NCI-H1930 (cell line): Measurements from ENCODE around the gene CRYBG2.
A peak's percentile ranks its signal among the peaks of the same experiment; 100 is the strongest.
"Not testable (repeated sequence)": the region's sequence is repeated elsewhere in the genome, so short reads cannot be mapped to it uniquely, and the experiment has no call there.

Experiments
- DNase-seq, 2 experiments: peaks; one replicate each; lab custom pipeline; 2025; lab: John Stamatoyannopoulos, UW

The CRYBG2 gene

GRCh38 chr1:26349188-26349876 lies 4.6 kb downstream of the CRYBG2 start:
- DNase-seq = no peak

DNA sequence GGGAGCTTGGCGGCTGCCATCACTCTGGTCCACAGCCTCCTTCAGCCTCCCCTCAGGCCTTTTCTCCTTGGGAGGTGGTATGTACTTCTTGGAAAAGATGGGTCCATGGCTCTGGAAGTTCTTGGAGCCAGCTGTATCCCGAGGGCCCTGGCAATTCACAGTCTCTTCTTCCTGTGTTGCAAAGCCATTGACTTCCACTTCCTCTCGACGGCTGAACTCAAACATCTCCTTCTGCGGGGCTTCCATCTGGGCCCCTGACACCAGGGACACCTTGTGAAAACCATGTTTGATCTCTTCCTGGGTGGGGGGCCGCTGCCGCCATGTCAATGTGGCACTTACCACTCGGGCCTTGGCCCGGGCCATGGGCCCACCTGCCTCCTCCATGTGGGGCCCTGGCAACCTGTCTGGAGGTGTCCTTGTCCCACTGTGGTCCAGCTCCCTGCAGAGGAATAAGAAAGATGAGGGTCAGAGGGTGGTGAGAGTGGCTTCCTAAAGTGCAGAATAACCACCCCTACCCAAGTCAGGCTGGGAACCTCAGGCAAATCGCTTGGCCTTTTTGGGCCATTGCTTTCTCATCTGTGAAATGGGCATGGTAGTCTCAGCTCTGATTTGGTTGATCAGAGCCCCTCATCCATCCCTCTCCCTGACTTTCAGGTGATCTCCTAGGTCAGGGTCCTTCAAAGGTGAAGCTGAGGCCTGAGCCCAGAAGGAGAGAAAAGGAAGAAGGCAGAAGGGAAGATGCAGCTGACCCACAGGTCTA lies 7.5 kb downstream of the CRYBG2 start:
- DNase-seq = no peak

GRCh38 chr1:26345718-26346117 lies 8.2 kb downstream of the CRYBG2 start:
- no peak for DNase-seq

GRCh38 chr1:26344147-26344920 lies 9.6 kb downstream of the CRYBG2 start:
- no peak for DNase-seq

- no peak for DNase-seq
Observed at GRCh38 chr1:26340047-26340481, 13.9 kb downstream of the CRYBG2 start.

GRCh38 chr1:26338670-26339069 lies 15.3 kb downstream of the CRYBG2 start:
- no peak for DNase-seq

- no peak for DNase-seq
Observed at GRCh38 chr1:26337625-26338024, 16.3 kb downstream of the CRYBG2 start.

GRCh38 chr1:26337206-26337535 lies 16.8 kb downstream of the CRYBG2 start:
- no peak for DNase-seq

DNA sequence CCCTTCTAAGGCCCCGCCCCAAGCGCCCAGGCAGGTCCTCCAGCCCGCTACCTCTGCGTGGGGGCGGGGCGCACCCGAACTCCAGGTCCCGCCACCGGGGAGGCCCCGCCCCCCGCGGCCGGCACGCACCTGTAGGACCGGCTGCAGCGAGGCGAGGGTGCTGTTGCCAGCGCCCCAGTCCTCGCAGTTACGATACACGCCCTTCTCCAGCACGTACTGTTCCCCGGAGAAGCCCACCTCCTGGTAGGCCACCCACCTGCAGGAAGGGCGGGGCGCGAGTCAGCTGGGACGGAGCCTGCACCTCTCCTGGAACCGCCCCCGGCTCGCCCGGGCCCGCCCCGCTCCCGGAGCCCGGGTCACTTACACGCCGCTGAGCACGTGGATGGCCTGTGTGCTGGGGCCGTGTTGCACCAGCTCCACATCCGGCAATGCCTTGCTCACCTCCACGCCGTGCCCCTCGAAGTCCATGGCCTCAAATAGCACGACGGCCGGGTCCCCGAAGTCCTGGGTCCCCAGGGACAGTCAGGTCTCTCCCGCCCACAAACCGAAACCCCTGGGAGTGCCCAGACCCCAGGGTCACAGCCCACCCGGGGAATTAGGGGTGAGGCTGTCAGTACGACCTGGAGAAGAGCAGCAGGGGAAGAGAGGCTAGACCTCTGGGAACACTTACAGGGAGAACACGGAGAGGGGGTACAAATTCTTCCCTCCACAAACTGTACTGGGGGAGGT lies 17.3 kb downstream of the CRYBG2 start:
- DNase-seq = peak; percentile 60 to 81

GRCh38 chr1:26335774-26336476 lies 18.0 kb downstream of the CRYBG2 start:
- no peak for DNase-seq

- not testable (repeated sequence) for DNase-seq
Observed at GRCh38 chr1:26333312-26333711, 20.6 kb downstream of the CRYBG2 start.

GRCh38 chr1:26330276-26330675 lies 23.7 kb downstream of the CRYBG2 start:
- no peak for DNase-seq

DNA sequence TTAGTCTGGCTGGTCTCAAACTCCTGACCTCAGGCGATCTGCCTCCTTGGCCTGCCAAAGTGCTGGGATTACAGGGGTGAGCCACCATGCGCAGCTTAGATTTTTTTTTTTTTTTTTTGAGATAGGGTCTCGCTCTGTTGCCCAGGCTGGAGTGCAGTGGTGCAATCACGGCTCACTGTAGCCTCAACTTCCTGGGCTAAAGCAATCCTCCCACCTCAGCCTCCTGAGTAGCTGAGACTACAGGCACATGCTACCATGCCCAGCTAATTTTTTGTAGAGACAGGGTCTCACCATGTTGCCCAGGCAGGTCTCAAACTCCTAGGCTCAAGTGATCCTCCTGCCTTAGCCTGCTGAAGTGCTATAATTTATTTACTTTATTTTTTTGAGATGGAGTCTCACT lies 24.6 kb downstream of the CRYBG2 start:
- not testable (repeated sequence) for DNase-seq

DNA sequence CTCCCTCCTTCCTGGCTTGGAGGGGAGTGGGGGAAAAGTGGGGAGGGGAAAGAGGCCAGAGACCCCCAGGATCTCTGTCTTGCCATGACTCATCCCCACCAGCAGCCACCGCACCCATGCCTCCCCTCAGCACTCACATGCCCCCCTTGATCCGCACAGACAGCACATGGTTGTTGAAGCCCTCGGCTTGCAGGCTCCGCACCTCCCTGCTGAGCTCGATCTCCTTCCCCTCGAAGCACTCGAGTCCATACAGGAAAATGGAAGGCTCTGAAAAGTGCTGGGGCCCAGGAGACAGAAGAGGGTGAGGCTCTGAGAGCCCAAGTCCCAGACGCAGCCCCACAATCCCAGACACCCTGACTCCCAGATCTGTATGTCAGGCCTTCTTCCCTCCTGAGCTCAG lies 25.3 kb downstream of the CRYBG2 start:
- DNase-seq = no peak

- DNase-seq = no peak
Observed at GRCh38 chr1:26327956-26328362, 26.0 kb downstream of the CRYBG2 start.

DNA sequence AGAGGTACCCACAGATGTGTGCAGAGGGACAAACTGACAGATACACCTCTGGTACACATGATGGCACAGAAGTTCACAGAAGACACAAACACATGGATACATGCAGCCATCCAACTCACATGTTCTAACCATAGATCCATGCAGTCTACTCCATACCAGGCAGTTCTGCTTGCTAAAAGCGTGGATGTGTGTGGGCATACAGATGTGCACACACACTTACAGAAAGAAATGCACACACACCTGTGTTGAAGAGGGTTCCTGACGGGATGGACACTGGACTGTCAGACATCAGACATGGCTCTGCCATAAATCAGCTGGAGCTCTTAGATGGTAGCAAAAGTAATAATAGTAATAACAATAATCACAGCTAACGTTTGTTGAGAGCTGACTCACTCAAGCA lies 29.4 kb downstream of the CRYBG2 start:
- no peak for DNase-seq

GRCh38 chr1:26323382-26323781 lies 30.5 kb downstream of the CRYBG2 start:
- no peak for DNase-seq

DNA sequence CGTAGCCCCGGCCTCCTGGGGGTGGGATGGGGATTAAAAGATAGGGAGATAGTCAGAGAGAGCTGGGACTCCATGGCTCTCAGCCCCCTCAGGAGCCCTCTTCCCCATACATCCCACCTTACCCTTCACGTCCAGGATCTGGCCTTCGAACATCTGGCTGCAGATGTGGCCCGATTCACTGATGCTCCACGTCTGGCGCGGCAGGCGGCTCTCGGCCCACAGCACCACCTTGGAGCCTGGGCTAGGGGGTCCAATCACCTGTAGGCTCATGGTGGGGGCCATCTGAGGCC lies 31.9 kb downstream of the CRYBG2 start:
- no peak for DNase-seq

- DNase-seq = peak; percentile 7 to 62
Observed at GRCh38 chr1:26321315-26322041, 32.5 kb downstream of the CRYBG2 start.

DNA sequence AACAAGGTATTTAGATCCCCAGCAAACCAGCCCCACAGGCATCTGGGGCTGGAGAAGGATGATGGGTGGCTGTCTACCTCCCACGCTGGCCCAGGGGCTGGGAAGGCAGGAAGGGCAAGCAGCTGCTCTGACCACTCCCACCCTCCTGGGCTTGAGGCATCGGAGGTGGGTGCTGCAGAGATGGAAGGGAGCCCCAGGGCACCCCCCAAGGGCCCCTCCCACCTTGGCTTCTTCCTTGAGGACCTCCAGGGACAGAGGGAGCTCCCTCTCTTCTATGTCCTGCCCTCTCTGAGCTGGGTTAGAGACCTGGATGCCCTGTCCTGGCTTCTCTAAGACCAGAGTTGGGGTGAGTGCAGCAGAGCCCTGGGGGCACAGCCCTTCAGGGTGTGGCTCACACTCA lies 33.0 kb downstream of the CRYBG2 start:
- DNase-seq = no peak
